ENCODE measurements around the gene PTPRD. TPM values are rescaled to one million over a fixed set of nuclear protein-coding genes. Genes with fewer than 3 reads are reported as not detected.
"Not testable (repeated sequence)": the region's sequence is repeated elsewhere in the genome, so short reads cannot be mapped to it uniquely, and the experiment has no call there.

Gene PTPRD
- total RNA-seq, 1 donor from 2014 or later: 30.8 TPM

DNA sequence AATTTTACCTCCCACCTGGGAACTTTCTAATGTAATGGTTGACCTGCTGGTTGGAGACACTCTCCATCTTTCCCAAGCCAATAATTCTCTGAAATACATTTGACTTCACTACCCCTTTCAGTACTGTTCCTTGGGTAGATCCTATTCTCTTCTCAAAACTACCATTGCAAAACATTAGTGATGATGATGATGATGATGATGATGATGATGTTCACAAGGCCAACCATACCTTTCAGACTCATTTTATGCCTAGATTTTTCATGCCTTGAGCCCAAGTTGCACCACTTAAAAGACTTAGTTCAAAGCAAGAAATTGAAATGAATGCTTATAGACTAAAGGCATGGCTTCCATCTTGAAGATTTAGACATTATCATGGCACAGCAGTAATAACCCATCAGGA lies 1672.2 kb downstream of the PTPRD start:
- Histone ChIP-seq H3K27me3 (no peaks in the 10 kb centered on the region), H3K27ac (no peak overlapping the region), H3K36me3 (no peaks in the 10 kb centered on the region), H3K4me3 (no peak overlapping the region), H3K9me3 (no peaks in the 10 kb centered on the region), H3K4me1 (no peaks in the 10 kb centered on the region)
- intact Hi-C loops (cut with DNase I): no loop called here
- no peak for ATAC-seq
- no peak for DNase-seq
- TF ChIP-seq CTCF (IDR thresholded peaks at IDR 0.05): no peak

DNA sequence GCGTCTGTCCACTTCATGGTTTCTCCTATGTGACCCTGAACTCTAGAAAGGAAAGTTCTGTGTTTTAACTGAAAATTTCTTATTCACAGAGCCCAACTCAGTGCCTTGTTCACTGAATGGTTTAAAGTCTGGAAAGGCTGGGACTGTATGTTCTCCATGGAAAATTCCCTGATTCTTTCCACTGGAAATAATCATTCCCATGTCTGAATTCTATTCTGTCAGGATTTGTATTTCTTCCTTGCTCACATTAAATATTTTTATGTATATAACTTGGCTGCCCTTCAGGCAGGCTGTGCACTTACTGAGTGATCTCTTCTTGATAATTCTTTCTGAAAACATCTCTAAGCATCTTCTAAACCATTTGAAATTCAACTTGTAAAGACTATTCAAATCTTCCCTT lies 1686.3 kb downstream of the PTPRD start:
- ATAC-seq (no peak), DNase-seq (no peak)
- H3K36me3 ChIP-seq: no peaks in the 10 kb centered on the region
- H3K27me3 ChIP-seq: no peaks in the 10 kb centered on the region
- intact Hi-C loops (cut with DNase I): no loop called here
- no peaks in the 10 kb centered on the region for H3K4me1 ChIP-seq
- H3K9me3 ChIP-seq: no peaks in the 10 kb centered on the region
- TF ChIP-seq CTCF (IDR thresholded peaks at IDR 0.05): no peak
- H3K4me3 ChIP-seq: no peak overlapping the region
- H3K27ac ChIP-seq: no peak overlapping the region

DNA sequence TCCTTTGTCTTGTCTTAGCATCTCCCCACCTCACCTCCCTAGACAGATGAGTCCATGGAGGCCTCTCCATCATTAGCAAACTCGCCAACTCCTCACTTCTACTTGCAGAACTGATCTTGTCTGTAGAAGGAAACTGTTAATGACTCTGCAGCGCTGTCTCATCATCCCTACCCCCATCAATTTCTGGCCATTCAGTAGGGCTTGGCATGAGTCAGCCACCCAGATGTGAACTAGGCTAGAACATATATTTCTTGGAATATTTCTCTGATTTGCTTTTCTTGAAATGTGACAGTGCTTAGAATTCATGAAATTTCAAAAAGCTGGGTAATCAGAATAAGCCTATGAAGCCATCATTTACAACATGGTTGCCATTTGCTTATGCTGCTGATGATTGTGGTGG lies 1688.2 kb downstream of the PTPRD start:
- H3K4me3 ChIP-seq: no peak overlapping the region
- H3K9me3 ChIP-seq: no peaks in the 10 kb centered on the region
- H3K36me3 ChIP-seq: no peaks in the 10 kb centered on the region
- no peaks in the 10 kb centered on the region for H3K4me1 ChIP-seq
- no peak overlapping the region for H3K27ac ChIP-seq
- DNase-seq (no peak), ATAC-seq (no peak)
- TF ChIP-seq CTCF (IDR thresholded peaks at IDR 0.05): no peak
- intact Hi-C loops (cut with DNase I): no loop called here
- no peaks in the 10 kb centered on the region for H3K27me3 ChIP-seq

DNA sequence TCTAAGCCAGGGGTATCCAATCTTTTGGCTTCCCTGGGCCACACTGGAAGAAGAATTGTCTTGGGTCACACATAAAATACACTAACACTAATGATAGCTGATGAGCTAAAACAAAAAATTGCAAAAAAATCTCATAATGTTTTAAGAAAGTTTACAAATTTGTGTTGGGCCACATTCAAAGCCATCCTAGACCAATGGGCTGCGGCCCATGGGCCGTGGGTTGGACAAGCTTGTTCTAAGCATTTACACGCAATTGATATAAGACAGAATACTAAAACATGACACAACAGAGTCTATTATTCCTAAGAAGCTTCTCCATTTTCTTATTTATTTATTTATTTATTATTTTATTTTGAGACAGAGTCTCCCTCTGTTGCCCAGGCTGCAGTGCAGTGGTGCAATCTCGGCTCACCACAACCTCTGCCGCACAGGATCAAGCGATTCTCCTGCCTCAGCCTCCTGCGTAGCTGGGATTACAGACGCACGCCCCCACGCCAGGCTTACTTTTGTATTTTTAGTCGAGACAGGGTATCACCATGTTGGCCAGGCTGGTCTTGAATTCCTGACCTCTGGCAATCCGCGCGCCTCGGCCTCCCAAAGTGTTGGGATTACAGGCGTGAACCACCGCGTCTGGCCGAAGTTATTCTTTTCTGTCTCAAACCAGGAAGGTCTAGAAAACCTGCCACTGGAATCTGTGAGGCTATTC lies 1692.2 kb downstream of the PTPRD start:
- intact Hi-C loops (cut with DNase I); H3K9me3 ChIP-seq; H3K4me3 ChIP-seq; H3K36me3 ChIP-seq; ATAC-seq; DNase-seq; H3K4me1 ChIP-seq; H3K27ac ChIP-seq; H3K27me3 ChIP-seq: not testable (repeated sequence)

DNA sequence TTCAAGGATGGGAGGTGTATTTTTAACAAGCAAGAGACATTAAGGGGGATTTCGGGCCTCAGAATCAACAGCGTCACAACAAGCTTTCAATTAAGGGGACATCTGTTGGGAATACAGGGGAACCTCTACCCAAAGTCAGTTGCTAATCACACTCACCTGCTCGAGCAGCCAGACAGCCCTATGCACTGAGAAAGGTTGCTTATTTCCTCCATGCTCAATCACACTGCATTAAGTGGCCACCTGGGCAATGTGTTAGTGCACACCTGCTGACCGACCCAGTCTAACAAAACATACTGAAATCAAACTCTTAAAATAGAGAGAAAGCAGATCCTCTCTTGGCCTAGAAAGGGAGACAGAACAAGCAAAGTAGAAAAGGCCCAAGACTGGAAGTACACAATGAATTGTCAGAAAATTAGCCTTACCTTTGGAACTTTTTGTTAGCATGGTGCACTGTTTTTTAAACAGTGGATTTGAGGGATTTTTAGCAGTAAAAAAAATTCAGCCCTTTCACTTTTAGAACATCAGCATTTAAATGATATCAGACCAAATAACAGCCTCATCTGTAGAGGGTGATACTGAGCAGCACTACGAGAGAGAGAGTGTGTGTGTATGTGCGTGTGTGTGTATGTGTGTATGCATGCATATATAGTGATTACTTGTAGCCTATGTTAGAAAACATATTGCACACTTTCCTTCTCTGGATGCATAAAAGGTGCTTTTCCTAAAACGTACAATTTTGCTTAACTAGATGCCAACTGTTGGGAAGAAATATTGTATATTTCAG lies 1694.7 kb downstream of the PTPRD start:
- no peaks in the 10 kb centered on the region for H3K9me3 ChIP-seq
- H3K4me3 ChIP-seq: no peak overlapping the region
- DNase-seq (no peak), ATAC-seq (no peak)
- TF ChIP-seq CTCF (IDR thresholded peaks at IDR 0.05): no peak
- H3K36me3 ChIP-seq: no peaks in the 10 kb centered on the region
- intact Hi-C loops (cut with DNase I): no loop called here
- H3K4me1 ChIP-seq: no peaks in the 10 kb centered on the region
- no peaks in the 10 kb centered on the region for H3K27me3 ChIP-seq
- no peak overlapping the region for H3K27ac ChIP-seq

DNA sequence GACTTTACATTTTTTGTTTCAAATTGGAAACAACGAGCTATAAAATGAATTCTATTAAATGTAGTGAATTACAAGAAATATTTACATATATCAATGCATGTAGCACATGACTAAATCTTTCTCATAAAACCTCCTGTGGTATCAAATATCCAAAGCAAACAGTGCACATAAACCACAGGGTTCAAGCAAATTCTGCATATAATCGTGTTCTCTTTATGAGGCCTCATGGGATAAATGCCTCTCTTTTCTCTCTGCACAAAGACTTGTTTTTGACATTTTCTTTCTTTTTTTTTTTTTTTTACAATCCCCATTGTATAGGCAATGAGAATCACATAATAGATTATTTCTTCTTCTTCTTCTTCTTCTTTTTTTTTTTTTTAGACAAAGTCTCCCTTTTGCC lies 1696.0 kb downstream of the PTPRD start:
- no peak for TF ChIP-seq CTCF (IDR thresholded peaks at IDR 0.05)
- Histone ChIP-seq H3K36me3 (no peaks in the 10 kb centered on the region), H3K4me1 (no peaks in the 10 kb centered on the region), H3K9me3 (no peaks in the 10 kb centered on the region), H3K27ac (no peak overlapping the region), H3K4me3 (no peak overlapping the region), H3K27me3 (no peaks in the 10 kb centered on the region)
- DNase-seq (no peak), ATAC-seq (no peak)
- intact Hi-C loops (cut with DNase I): no loop called here
